K562 (cell line): ENCODE data around the gene SH3RF1. TPM values are rescaled to one million over a fixed set of nuclear protein-coding genes. Genes with fewer than 3 reads are reported as not detected.

Experiments used
- ATAC-seq: fragments of 200-7000 bp; cut with Tn5 transposase; 3 replicates; pipeline ENCODE4 v1.9.1; 2020; ENCODE audit warnings: moderate library complexity
- BruUV-seq: library from RNA; stranded (reverse); fragments of 400-500 nt; replicated peaks from 2 replicates; lab custom pipeline; 2021; lab: Mats Ljungman, UMichigan
- CTCF ChIA-PET: fragments of 300-600 bp; formaldehyde crosslinking; extraction: SDS; loops from one replicate; lab custom pipeline; 2021; ENCODE audit warnings: low intra/inter-chr PET ratio; lab: Yijun Ruan, JAX
- POLR2A ChIA-PET: fragments of 300-600, 350-650 bp; sonication (Branson Sonifier 250); formaldehyde crosslinking; extraction: SDS; loops from one replicate; lab custom pipeline; 2021; ENCODE audit warnings: antibody characterized with exemption, inconsistent platforms; lab: Yijun Ruan, JAX
- DNase-seq, 4 experiments: peaks; one replicate each; pipeline versions ENCODE4 v3.0.0 to v3.0.0-alpha.2; 2011 to 2018; ENCODE audit warnings: low spot score in 3 of 4, mixed read lengths in 3 of 4; ENCODE audit errors: extremely low read depth in 1 of 4
- FAIRE-seq: peaks from 2 replicates; lab custom pipeline; 2011; peaks lifted over from hg19 to GRCh38; lab: Jason Lieb, UNC
- H2AFZ ChIP-seq: 2 replicates; pipeline ENCODE4 v1.6.0; 2011; ENCODE audit warnings: low read depth, low read length, control low read depth, inconsistent platforms
- H3K27ac ChIP-seq: fragments of 200-600 bp; 3 replicates; pipeline ENCODE4 v1.8.0; 2011; ENCODE audit warnings: low read depth, mild to moderate bottlenecking, control low read depth, inconsistent platforms, low read length, moderate library complexity, mixed read lengths; ENCODE audit errors: extremely low read depth
- H3K27me3 ChIP-seq, 2 experiments: fragments of 300-600 bp in 1 of 2; 2 replicates in 1 of 2; 3 replicates in 1 of 2; pipeline versions ENCODE4 v1.6.0 to v1.8.0; 2011; ENCODE audit warnings: inconsistent platforms in 2 of 2, low read length in 2 of 2, mild to moderate bottlenecking in 1 of 2, mixed read lengths in 1 of 2, moderate library complexity in 1 of 2; ENCODE audit not compliant: control insufficient read depth in 2 of 2, insufficient read depth in 2 of 2
- H3K36me3 ChIP-seq: fragments of 300-600 bp; 3 replicates; pipeline ENCODE4 v1.8.0; 2011; ENCODE audit warnings: mild to moderate bottlenecking, low read length, inconsistent platforms; ENCODE audit not compliant: control insufficient read depth, insufficient read depth
- H3K4me1 ChIP-seq, 2 experiments: fragments of 200-600 bp in 1 of 2; replicated peaks in 1 of 2; 2 replicates in 1 of 2; 3 replicates in 1 of 2; pipeline versions ENCODE4 v1.5.1 to v1.8.0; 2011; ENCODE audit warnings: inconsistent platforms in 2 of 2, low read length in 2 of 2, mild to moderate bottlenecking in 1 of 2, mixed read lengths in 1 of 2, moderate library complexity in 1 of 2; ENCODE audit not compliant: control insufficient read depth in 2 of 2, insufficient read depth in 2 of 2
- H3K4me2 ChIP-seq: 2 replicates; pipeline ENCODE4 v1.6.1; 2011; ENCODE audit warnings: low read length, control low read depth, inconsistent platforms, mixed read lengths; ENCODE audit not compliant: insufficient read depth
- H3K4me3 ChIP-seq: fragments of 200-600 bp; sonication (generic), shearing (Covaris generic); 2 replicates; pipeline ENCODE4 v1.5.1; 2016; ENCODE audit warnings: control low read depth, inconsistent platforms
- H3K79me2 ChIP-seq: fragments of 200-600 bp; 3 replicates; pipeline ENCODE4 v1.8.0; 2011; ENCODE audit warnings: low read length, inconsistent platforms; ENCODE audit not compliant: control insufficient read depth, insufficient read depth
- H3K9ac ChIP-seq, 2 experiments: 2 replicates each; pipeline versions ENCODE4 v1.6.0 to v1.6.1; 2011; ENCODE audit warnings: low read depth in 2 of 2, low read length in 2 of 2, control low read depth in 1 of 2, inconsistent platforms in 1 of 2, mild to moderate bottlenecking in 1 of 2, mixed read lengths in 1 of 2; ENCODE audit not compliant: insufficient read depth in 1 of 2
- H3K9me1 ChIP-seq: one replicate; pipeline ENCODE4 v1.6.0; 2011; ENCODE audit warnings: inconsistent platforms, mild to moderate bottlenecking, low read length, moderate library complexity; ENCODE audit not compliant: control insufficient read depth, insufficient read depth
- H3K9me3 ChIP-seq: replicated peaks from 2 replicates; pipeline ENCODE4 v1.5.1; 2011; ENCODE audit warnings: low read depth, low read length, inconsistent platforms; ENCODE audit not compliant: control insufficient read depth, insufficient read depth
- H4K20me1 ChIP-seq: replicated peaks from 2 replicates; pipeline ENCODE4 v1.6.1; 2011; ENCODE audit warnings: low read length, inconsistent platforms, mixed read lengths; ENCODE audit not compliant: control insufficient read depth, insufficient read depth
- MEIS2 ChIP-seq: fragments of 450-650 bp; IDR thresholded peaks from 2 replicates; pipeline ENCODE4 v1.6.1; 2014; ENCODE audit warnings: mild to moderate bottlenecking; ENCODE audit not compliant: partially characterized antibody
- ZNF584 ChIP-seq: fragments of 200-800 bp; sonication (Bioruptor generic); IDR thresholded peaks from 2 replicates; pipeline ENCODE4 v1.6.1; 2016; ENCODE audit warnings: low read depth, mild to moderate bottlenecking, missing genetic modification characterization, missing compliant biosample characterization
- ZNF589 ChIP-seq: fragments of 200-800 bp; sonication (Bioruptor generic); IDR thresholded peaks from 2 replicates; pipeline ENCODE4 v1.6.1; 2016; ENCODE audit warnings: low read depth, missing genetic modification characterization, missing compliant biosample characterization
- WGBS: fragments of 100-300 bp; shearing (Covaris generic); methylation state at CpG from one replicate; pipeline ENCODE4 v1.1.6; 2016; ENCODE audit warnings: low coverage, mixed read lengths; ENCODE audit not compliant: insufficient coverage; ENCODE audit errors: missing lambda C conversion rate; 5-methylcytosine and 5-hydroxymethylcytosine counted together
- in situ Hi-C: fragments of 300-500 bp; cut with MboI; formaldehyde crosslinking; loops from 4 replicates; pipeline ENCODE4 v1.15.0; 2018; ENCODE audit warnings: inconsistent platforms, mixed read lengths
- intact Hi-C: fragments of 100-400 bp; cut with micrococcal nuclease; formaldehyde crosslinking; loops from 2 replicates; pipeline ENCODE4 v1.14.2; 2022
- polyA plus RNA-seq, 8 experiments: library from polyadenylated mRNA; depleted of rRNA in 4 of 8; stranded (reverse) in 5 of 8; unstranded in 3 of 8; fragments of >200 nt; fragmentation: Nextera tagmentation in 2 of 8; fragmentation: Illumina TruSeq in 1 of 8; extraction: Ambion mirVana in 2 of 8; extraction: Trizol in 1 of 8; gene quantifications; 2 replicates each; pipeline versions ENCODE4 v1.2.1 to v1.2.3, GENCODE V29; 2011 to 2014; ENCODE audit warnings: inconsistent platforms in 1 of 8, missing spikeins in 1 of 8
- total RNA-seq, 7 experiments: library from RNA; depleted of rRNA in 6 of 7; stranded (reverse); fragments of >200 nt in 6 of 7; fragmentation: Illumina TruSeq in 2 of 7; extraction: Trizol in 2 of 7; gene quantifications; 2 replicates each; pipeline versions ENCODE4 v1.2.1 to v1.2.3, GENCODE V29; 2011 to 2021; ENCODE audit warnings: low replicate concordance in 1 of 7
- TF ChIP-seq, protein P1 (sequence below): sonication (generic); formaldehyde crosslinking; IDR thresholded peaks from 2 replicates; pipeline ENCODE4 v1.8.1; 2022; ENCODE audit warnings: missing genetic modification reagents

The SH3RF1 gene
- total and polyA plus RNA-seq, 9 of the 15 experiments (the other 6 are each of a cell fraction or from before 2014, with no cell fraction given): 0.04 to 0.16 (median 0.11) TPM; not detected in 6

DNA sequence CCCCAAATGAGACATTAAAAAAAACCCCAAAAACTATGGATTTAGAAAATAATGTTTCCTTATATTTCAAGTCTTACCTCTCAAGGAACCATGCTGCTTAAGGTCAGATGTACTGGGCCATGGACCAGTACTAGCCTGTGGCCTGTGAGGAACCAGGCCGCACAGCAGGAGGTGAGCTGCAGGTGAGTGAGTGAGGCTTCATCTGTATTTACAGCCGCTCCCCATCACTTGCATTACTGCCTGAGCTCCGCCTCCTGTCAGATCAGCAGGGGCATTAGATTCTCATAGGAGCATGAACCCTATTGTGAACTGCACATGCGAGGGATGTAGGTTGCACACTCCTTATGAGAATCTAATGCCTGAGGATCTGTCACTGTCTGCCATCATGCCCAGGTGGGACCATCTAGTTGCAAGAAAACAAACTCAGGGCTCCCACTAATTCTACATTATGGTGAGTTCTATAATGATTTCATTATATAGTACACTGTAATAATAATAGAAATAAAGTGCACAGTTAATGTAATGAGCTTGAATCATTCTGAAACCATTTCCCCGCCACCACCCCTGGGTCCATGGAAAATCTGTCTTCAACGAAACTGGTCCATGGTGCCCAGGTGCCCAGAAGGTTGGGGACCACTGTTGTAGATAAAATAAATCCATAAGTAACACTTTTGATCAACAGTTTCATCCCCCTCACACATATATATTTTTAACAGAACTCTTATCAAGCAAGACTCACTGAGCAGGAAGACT, 155.4 kb downstream of the SH3RF1 start:
- Histone ChIP-seq H3K4me2 (no peak overlapping the region), H3K9me1 (no peaks in the 10 kb centered on the region), H3K9me3 (no peaks in the 10 kb centered on the region), H3K4me3 (no peak overlapping the region), H3K36me3 (no peaks in the 10 kb centered on the region), H3K9ac (no peak overlapping the region), H3K79me2 (no peaks in the 10 kb centered on the region), H3K27me3 (peaks cover 0 to 8% of the 10 kb centered on the region in 2 experiments; a peak in 2 of 5 replicates), H2AFZ (no peak overlapping the region), H4K20me1 (no peaks in the 10 kb centered on the region), H3K4me1 (no peaks in the 10 kb centered on the region; a peak in 1 of 5 replicates), H3K27ac (no peak overlapping the region)
- 0 out of 2 replicates have a peak, but pooled peaks have one; percentile 37 for TF ChIP-seq ZNF584 (CRISPR knock-in tag)
- TF ChIP-seq, protein P1, sequence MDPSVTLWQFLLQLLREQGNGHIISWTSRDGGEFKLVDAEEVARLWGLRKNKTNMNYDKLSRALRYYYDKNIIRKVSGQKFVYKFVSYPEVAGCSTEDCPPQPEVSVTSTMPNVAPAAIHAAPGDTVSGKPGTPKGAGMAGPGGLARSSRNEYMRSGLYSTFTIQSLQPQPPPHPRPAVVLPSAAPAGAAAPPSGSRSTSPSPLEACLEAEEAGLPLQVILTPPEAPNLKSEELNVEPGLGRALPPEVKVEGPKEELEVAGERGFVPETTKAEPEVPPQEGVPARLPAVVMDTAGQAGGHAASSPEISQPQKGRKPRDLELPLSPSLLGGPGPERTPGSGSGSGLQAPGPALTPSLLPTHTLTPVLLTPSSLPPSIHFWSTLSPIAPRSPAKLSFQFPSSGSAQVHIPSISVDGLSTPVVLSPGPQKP: no peak
- TF ChIP-seq ZNF589 (CRISPR knock-in tag): 0 out of 2 replicates have a peak, but pooled peaks have one; percentile 61
- no peak for TF ChIP-seq MEIS2
- intact Hi-C loops: no loop called here
- FAIRE-seq (no peak), ATAC-seq (no peak), DNase-seq (no peak)
- WGBS: 6% methylated on average over 6 of the region's 6 CpGs
- POLR2A ChIA-PET: interaction anchor here (0.6 to 1.2 kb wide), 4 partner anchors 10 to 37 kb away, joined by 3 to 4 read pairs (median 3); no protein-coding TSS in a partner anchor
- BruUV-seq: no TSS peak
- in situ Hi-C loops: no loop called here
- CTCF ChIA-PET: no interaction called here
